Activated CD4-positive, alpha-beta T cell treated with anti-CD3 and anti-CD28 coated beads, Interleukin-2, amount 10 ng/mL, durations not matched to agents 24 days and 14 days (primary cell): ENCODE measurements around the gene ETDC. TPM values are rescaled to one million over a fixed set of nuclear protein-coding genes. Genes with fewer than 3 reads are reported as not detected.
"Not testable (repeated sequence)": the region's sequence is repeated elsewhere in the genome, so short reads cannot be mapped to it uniquely, and the experiment has no call there.

Source experiments
- DNase-seq: peaks from one replicate; pipeline ENCODE4 v3.0.0; 2022
- H3K27ac Mint-ChIP-seq: one replicate; pipeline ENCODE4 v1.8.0; 2022; ENCODE audit warnings: mild to moderate bottlenecking, mixed read lengths
- H3K27me3 Mint-ChIP-seq: one replicate; pipeline ENCODE4 v1.8.0; 2022; ENCODE audit warnings: mixed read lengths
- H3K36me3 Mint-ChIP-seq: one replicate; pipeline ENCODE4 v1.8.0; 2022; ENCODE audit warnings: low read depth, mild to moderate bottlenecking, mixed read lengths
- H3K4me1 Mint-ChIP-seq: one replicate; pipeline ENCODE4 v1.8.0; 2021; ENCODE audit warnings: mixed read lengths
- H3K4me3 Mint-ChIP-seq: one replicate; pipeline ENCODE4 v1.8.0; 2022; ENCODE audit warnings: mild to moderate bottlenecking, moderate library complexity, mixed read lengths
- H3K9me3 Mint-ChIP-seq: one replicate; pipeline ENCODE4 v1.8.0; 2021; ENCODE audit warnings: mixed read lengths
- intact Hi-C: fragments of 100-400 bp; cut with micrococcal nuclease; formaldehyde crosslinking; loops from one replicate; pipeline ENCODE4 v1.15.1; 2023
- total RNA-seq: library from RNA; stranded (reverse); gene quantifications from 2 replicates; pipeline ENCODE4 v1.2.3, GENCODE V29; 2022

The ETDC gene
- total RNA-seq, 1 donor from 2014 or later: not detected

- Mint-ChIP-seq H3K4me3 (no peak overlapping the region), H3K4me1 (no peaks in the 10 kb centered on the region), H3K9me3 (peaks cover 9% of the 10 kb centered on the region), H3K27ac (no peak overlapping the region), H3K36me3 (peaks cover 62% of the 10 kb centered on the region), H3K27me3 (no peaks in the 10 kb centered on the region)
- DNase-seq: no peak
- intact Hi-C loops: no loop called here
These were observed 15.2 kb downstream of the ETDC start for GRCh38 chrX:135324463-135324862.

DNA sequence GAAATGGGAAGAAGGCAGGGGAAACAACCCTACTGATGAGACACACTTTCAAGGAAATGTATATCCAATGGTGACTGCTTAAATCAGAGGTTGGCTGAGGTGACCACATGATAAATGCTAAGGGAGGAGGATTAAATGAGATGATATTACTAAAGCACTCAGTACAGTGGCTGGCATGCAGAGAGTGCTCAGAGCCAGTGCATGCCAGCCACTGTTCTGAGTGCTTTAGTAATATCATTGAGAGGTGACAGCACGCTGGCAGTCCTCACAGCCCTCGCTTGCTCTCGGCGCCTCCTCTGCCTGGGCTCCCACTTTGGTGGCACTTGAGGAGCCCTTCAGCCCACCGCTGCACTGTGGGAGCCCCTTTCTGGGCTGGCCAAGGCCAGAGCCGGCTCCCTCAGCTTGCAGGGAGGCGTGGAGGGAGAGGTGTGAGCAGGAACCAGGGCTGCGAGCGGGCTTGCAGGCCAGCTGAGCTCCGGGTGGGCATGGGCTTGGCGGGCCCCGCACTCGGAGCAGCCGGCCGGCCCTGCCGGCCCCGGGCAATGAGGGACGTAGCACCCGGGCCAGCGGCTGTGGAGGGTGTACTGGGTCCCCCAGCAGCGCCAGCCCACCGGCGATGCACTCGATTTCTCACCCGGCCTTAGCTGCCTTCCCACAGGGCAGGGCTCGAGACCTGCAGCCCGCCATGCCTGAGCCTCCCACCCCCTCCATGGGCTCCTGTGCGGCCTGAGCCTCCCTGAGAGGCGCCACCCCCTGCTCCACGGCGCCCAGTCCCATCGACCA is 15.9 kb downstream of the ETDC start:
- intact Hi-C loops, H3K4me1 Mint-ChIP-seq, H3K27ac Mint-ChIP-seq, H3K27me3 Mint-ChIP-seq, H3K9me3 Mint-ChIP-seq, DNase-seq, H3K4me3 Mint-ChIP-seq: not testable (repeated sequence)
- H3K36me3 Mint-ChIP-seq: peaks cover 66% of the 10 kb centered on the region

DNA sequence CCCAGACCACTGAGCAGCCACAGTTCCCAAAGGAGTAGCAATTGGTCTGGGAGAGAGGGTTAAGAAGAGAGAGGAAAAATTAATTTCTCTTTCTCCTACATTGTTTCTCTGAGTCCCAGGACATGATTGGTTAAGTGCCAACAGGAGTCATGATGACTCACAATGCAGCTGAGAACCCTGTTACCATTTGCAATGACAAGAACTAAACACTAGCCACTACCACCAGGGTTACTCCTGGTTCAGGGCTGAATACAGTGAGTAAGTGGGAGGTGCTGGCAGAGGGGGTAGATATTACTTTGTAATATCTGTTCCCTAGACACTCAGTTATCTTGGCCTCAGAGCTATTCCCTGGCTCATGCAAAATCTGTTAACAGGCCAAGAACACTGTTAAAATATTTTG is 18.0 kb downstream of the ETDC start:
- H3K27ac Mint-ChIP-seq: no peak overlapping the region
- no peak for DNase-seq
- peaks cover 4% of the 10 kb centered on the region for H3K9me3 Mint-ChIP-seq
- peaks cover 2% of the 10 kb centered on the region for H3K4me1 Mint-ChIP-seq
- intact Hi-C loops: no loop called here
- no peaks in the 10 kb centered on the region for H3K27me3 Mint-ChIP-seq
- H3K36me3 Mint-ChIP-seq: peaks cover 58% of the 10 kb centered on the region
- H3K4me3 Mint-ChIP-seq: no peak overlapping the region

DNA sequence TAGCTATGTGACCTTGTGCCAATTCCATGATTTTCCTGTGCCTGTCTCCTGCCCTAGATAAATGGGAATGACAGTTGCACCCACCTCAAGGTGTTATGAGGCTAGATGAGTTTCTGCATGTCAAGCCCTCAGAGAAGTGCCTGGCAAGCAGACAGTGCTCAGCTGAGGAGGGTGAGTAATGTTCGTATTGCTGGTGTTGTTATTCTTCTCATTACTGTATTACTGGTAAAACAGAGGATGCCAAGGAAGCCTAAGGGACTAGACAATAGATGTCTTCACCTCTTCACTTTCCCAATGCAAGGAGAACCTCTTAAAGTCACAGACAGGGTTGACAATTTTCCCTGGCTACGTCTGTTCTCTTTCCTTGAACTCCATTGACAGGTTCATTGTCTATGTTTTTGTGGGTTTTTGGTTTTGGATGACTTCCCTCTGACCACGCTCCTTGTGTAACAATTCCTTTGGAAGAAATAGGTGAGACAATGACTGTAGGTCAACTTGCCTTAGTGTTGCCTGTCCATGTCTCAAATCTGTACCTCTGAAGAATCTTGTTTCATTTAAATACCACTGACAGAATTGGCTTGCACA is 19.2 kb downstream of the ETDC start:
- Mint-ChIP-seq H3K27ac (no peak overlapping the region), H3K4me1 (peaks cover 3% of the 10 kb centered on the region), H3K27me3 (no peaks in the 10 kb centered on the region), H3K36me3 (peaks cover 61% of the 10 kb centered on the region), H3K9me3 (peaks cover 4% of the 10 kb centered on the region), H3K4me3 (no peak overlapping the region)
- intact Hi-C loops: no loop called here
- no peak for DNase-seq

GRCh38 chrX:135330706-135331105 is 21.4 kb downstream of the ETDC start:
- H3K36me3 Mint-ChIP-seq: peaks cover 62% of the 10 kb centered on the region
- no peaks in the 10 kb centered on the region for H3K9me3 Mint-ChIP-seq
- H3K4me3 Mint-ChIP-seq: no peak overlapping the region
- no peaks in the 10 kb centered on the region for H3K27me3 Mint-ChIP-seq
- peaks cover 7% of the 10 kb centered on the region for H3K4me1 Mint-ChIP-seq
- H3K27ac Mint-ChIP-seq: no peak overlapping the region
- DNase-seq: no peak
- intact Hi-C loops: no loop called here

GRCh38 chrX:135331525-135331924 is 22.2 kb downstream of the ETDC start:
- Mint-ChIP-seq H3K27me3 (no peaks in the 10 kb centered on the region), H3K27ac (no peak overlapping the region), H3K36me3 (peaks cover 61% of the 10 kb centered on the region), H3K9me3 (no peaks in the 10 kb centered on the region), H3K4me1 (peaks cover 8% of the 10 kb centered on the region), H3K4me3 (no peak overlapping the region)
- intact Hi-C loops: no loop called here
- no peak for DNase-seq

DNA sequence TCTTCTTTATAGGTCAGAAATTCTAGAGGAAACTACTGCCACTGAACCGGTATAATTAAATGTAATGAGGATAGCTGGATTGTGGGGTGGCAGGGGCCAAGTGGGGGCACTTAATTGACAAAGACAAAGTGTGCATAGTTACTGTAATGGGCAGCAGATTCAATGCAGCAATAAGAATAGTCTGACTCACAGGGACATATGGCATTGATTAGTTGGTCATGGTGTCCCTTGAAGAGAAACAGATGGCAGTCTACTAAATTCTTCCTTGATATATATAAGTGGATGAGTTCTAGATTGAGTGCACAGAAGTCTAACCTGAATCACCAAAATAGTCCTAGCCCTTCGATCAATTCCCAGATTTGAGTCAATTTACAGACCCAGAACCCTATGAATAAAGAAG is 31.6 kb downstream of the ETDC start:
- intact Hi-C loops: no loop called here
- peaks cover 53% of the 10 kb centered on the region for H3K4me1 Mint-ChIP-seq

DNA sequence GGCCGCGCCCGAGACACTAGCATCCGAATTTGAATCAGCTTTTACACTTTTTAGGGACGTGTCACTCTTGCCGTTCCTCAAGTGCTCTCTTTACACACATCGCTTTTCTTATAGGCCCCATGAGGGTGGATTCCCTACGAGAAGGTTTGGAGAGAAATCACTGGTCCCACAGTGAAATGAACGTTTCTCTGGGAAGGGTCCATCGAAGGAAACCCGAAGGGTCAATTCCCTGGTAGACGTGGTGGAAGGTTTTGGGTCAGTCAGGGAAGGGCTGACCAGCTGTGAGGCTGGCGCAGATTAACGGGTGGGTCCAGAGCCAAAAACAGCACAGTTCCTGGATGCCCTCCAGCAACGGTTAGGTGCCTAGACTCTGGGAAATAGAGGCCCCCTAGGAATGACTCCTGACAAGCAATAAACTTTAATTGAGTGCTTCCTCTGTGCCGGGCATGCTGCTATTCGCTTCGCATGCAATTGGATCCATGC is 35.9 kb downstream of the ETDC start:
- peaks cover 29% of the 10 kb centered on the region for H3K36me3 Mint-ChIP-seq
- peak overlapping the region; percentile 86 for H3K4me3 Mint-ChIP-seq
- H3K27ac Mint-ChIP-seq: peak overlapping the region; percentile 81
- no peaks in the 10 kb centered on the region for H3K27me3 Mint-ChIP-seq
- intact Hi-C loops: no loop called here
- H3K9me3 Mint-ChIP-seq: no peaks in the 10 kb centered on the region
- no peak for DNase-seq
- peaks cover 42% of the 10 kb centered on the region for H3K4me1 Mint-ChIP-seq

More for the DNA sequence above, 31.6 kb downstream of the ETDC start:
- no peaks in the 10 kb centered on the region for H3K9me3 Mint-ChIP-seq
- H3K4me3 Mint-ChIP-seq: peak overlapping the region; percentile 86
- DNase-seq: no peak
- no peaks in the 10 kb centered on the region for H3K27me3 Mint-ChIP-seq
- peaks cover 41% of the 10 kb centered on the region for H3K36me3 Mint-ChIP-seq
- H3K27ac Mint-ChIP-seq: no peak overlapping the region

- H3K4me1 Mint-ChIP-seq: peaks cover 26% of the 10 kb centered on the region
- no peaks in the 10 kb centered on the region for H3K27me3 Mint-ChIP-seq
- H3K9me3 Mint-ChIP-seq: no peaks in the 10 kb centered on the region
- H3K36me3 Mint-ChIP-seq: peaks cover 29% of the 10 kb centered on the region
- H3K27ac Mint-ChIP-seq: no peak overlapping the region
- H3K4me3 Mint-ChIP-seq: no peak overlapping the region
- intact Hi-C loops: no loop called here
- no peak for DNase-seq
These were observed 37.7 kb downstream of the ETDC start for GRCh38 chrX:135346975-135347374.

DNA sequence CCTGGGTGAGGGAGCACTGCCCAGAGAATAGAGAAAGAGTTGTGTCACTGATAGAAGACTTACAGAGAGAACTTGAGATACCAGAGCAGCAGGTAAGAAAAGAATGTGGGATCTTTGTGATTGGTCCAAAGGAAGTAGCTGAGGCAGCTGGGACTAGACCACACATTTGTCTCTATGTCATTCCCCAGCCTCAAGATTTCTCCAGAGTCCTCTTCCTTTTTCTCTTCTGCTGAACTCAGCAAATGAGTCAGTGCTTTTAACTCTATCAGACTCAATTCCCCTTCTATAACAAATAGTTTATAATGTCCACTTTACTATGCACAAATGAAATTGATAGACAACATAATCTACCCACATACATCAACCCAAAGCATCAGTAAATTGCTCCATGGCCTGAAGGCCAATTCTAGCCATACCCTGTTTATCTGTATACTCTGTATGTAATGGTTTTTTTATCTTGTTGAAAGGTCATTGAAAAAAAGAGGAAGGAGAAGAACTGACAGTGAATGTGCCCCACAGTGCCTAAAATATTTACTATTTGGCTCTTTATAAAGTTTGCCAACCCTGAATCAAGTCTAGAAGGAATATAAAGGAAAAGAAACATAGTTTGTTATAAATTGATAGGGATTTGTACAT is 38.2 kb downstream of the ETDC start:
- H3K4me1 Mint-ChIP-seq: peaks cover 21% of the 10 kb centered on the region
- H3K36me3 Mint-ChIP-seq: peaks cover 28% of the 10 kb centered on the region
- no peak for DNase-seq
- no peaks in the 10 kb centered on the region for H3K9me3 Mint-ChIP-seq
- intact Hi-C loops: no loop called here
- H3K27ac Mint-ChIP-seq: no peak overlapping the region
- no peaks in the 10 kb centered on the region for H3K27me3 Mint-ChIP-seq
- no peak overlapping the region for H3K4me3 Mint-ChIP-seq

DNA sequence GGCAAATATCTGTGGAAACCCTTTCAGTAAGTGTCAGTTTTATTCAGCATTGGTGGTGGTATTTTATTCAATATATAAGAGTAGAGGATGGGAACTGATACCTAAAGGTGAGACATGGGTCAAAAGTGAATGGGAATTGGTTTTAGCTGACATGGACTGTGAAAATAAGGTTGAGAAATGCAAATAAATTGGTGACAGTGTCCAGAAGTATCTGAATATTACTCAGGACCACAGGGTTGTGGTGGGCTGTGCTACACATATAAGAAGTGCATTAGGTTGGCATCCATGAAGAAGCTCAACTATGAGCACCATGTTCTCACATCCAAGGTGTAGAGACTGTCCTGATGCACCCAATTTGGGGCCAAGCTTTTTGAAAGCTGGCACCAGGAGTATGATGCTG is 45.0 kb downstream of the ETDC start:
- intact Hi-C loops: no loop called here
- H3K4me1 Mint-ChIP-seq: peaks cover 1% of the 10 kb centered on the region
- H3K4me3 Mint-ChIP-seq: no peak overlapping the region
- peaks cover 17% of the 10 kb centered on the region for H3K36me3 Mint-ChIP-seq
- H3K9me3 Mint-ChIP-seq: no peaks in the 10 kb centered on the region
- H3K27ac Mint-ChIP-seq: no peak overlapping the region
- H3K27me3 Mint-ChIP-seq: no peaks in the 10 kb centered on the region
- no peak for DNase-seq

Other genes starting within 250 kb of the ETDC start
- 0.07 and 0.12 TPM in 2 replicates for gene SMIM10L2B, start 210.8 kb upstream of the ETDC start, total RNA-seq
- not detected in 2 replicates for gene ETDB, start 189.0 kb upstream of the ETDC start, total RNA-seq
- not detected in 2 replicates for gene CT55, start 138.1 kb upstream of the ETDC start, total RNA-seq
- not detected in 2 replicates for gene ETDA, start 57.4 kb upstream of the ETDC start, total RNA-seq
- 6.9 and 7.1 TPM in 2 replicates for gene ZNF75D, start 34.6 kb downstream of the ETDC start, total RNA-seq
- 0.83 and 1.3 TPM in 2 replicates for gene ZNF449, start 35.3 kb downstream of the ETDC start, total RNA-seq
- gene SMIM10L2A, start 112.5 kb downstream of the ETDC start, total RNA-seq: 1.2 and 1.3 TPM in 2 replicates
- gene INTS6L, start 211.2 kb downstream of the ETDC start, total RNA-seq: 30.6 and 35.7 TPM in 2 replicates